Muscle layer of duodenum (tissue), 2 donors: ENCODE data around the gene P3H1.

Experiments
- H3K27ac ChIP-seq: one replicate; pipeline ENCODE4 v1.7.0; 2013; ENCODE audit warnings: mild to moderate bottlenecking, low read length
- H3K27me3 ChIP-seq: one replicate; pipeline ENCODE4 v1.7.0; 2013; ENCODE audit warnings: low read depth, mild to moderate bottlenecking, control low read depth, low read length
- H3K36me3 ChIP-seq, 2 donors: one replicate each; pipeline ENCODE4 v1.7.0; 2013; ENCODE audit warnings: low read length in 2 of 2, control low read depth in 1 of 2, mild to moderate bottlenecking in 1 of 2; ENCODE audit not compliant: insufficient read depth in 2 of 2, control insufficient read depth in 1 of 2
- H3K4me1 ChIP-seq, 2 donors: one replicate each; pipeline ENCODE4 v1.7.0; 2013; ENCODE audit warnings: low read length in 2 of 2, mild to moderate bottlenecking in 2 of 2, control low read depth in 1 of 2, moderate library complexity in 1 of 2; ENCODE audit not compliant: insufficient read depth in 2 of 2, control insufficient read depth in 1 of 2
- H3K4me3 ChIP-seq, 2 donors: one replicate each; pipeline ENCODE4 v1.7.0; 2013; ENCODE audit warnings: low read length in 2 of 2, low read depth in 1 of 2, mild to moderate bottlenecking in 1 of 2
- H3K9me3 ChIP-seq, 2 donors: one replicate each; pipeline ENCODE4 v1.7.0; 2013; ENCODE audit warnings: low read length in 2 of 2, control low read depth in 1 of 2, mild to moderate bottlenecking in 1 of 2; ENCODE audit not compliant: control insufficient read depth in 1 of 2
- donor health status: healthy.

P3H1 gene

DNA sequence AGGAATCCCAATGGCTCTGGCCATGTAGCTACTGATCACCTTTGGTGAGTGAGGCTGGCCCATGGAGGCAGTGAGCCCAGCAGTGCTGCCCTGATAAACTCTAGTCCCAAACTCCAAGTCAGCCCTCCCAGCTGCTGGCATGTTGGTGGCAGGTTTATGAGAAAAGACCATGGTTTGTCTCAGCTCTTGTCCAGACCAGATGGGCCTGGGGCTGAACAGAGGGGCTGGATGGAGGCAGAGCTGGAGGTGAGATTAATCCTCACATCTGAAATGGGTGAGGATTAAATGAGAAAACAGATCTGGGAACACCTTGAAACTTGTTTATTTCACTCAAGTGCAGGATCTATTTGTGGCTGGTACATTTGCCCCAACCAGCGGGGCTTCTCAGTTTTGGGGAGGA lies 21.2 kb upstream of the P3H1 start:
- Histone ChIP-seq H3K9me3 (no peaks in the 10 kb centered on the region), H3K27ac (no peak overlapping the region), H3K36me3 (no peaks in the 10 kb centered on the region), H3K4me3 (no peak overlapping the region), H3K4me1 (peaks cover 0 to 12% of the 10 kb centered on the region in 2 donors), H3K27me3 (no peaks in the 10 kb centered on the region)

- Histone ChIP-seq H3K27ac (no peak overlapping the region), H3K4me1 (peaks cover 0 to 12% of the 10 kb centered on the region in 2 donors), H3K36me3 (peaks cover 0 to under 1% of the 10 kb centered on the region in 2 donors), H3K27me3 (no peaks in the 10 kb centered on the region), H3K4me3 (no peak overlapping the region), H3K9me3 (no peaks in the 10 kb centered on the region)
Observed at GRCh38 chr1:42786097-42786496, 19.3 kb upstream of the P3H1 start.

DNA sequence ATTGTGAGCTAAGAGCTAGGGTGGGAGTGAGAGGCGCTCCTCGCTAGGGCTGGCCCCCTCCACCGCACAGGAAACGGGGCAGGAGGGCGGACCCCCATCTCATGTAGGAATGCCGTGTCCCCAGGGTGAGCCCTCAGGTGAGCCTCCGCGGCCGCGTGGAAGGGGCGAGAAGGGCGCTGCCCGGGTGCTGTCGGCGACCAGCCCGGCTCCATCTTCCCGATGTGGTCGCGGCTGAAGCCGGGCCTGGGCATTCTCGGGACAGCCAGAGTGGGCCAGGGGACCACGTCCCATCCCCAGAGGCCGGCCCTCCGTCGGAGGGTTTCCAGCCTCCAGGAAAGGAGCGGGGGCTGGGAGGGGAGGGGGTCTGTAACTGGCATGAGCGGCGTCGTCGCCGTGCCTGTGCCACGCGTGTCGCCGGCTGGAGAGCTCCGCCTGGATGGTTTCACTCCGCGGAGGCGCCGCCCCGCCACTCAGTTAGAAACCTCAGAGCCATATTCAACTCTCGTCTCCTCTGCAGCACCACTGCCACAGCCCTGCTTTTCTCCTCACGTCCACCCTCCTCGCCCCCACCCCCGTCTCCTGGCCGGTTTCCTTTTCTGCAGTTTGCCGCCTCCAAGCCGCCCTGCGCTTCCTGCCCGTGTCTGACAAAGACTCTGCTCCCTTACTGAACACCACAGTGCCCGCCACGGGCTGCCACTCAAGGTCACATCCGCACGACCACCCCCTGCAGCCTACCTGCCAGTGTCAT lies 18.3 kb upstream of the P3H1 start, which contains the start of gene TMEM269:
Gene TMEM269 (plus strand): TSS at position 46 of the 748 bp plus-strand sequence. CDS start 4,903 bp downstream, outside the sequence.
- H3K4me1 ChIP-seq: peaks cover 0 to 12% of the 10 kb centered on the region in 2 donors
- peak within 1 kb of the TSS; percentile 46 to 64 for H3K4me3 ChIP-seq
- peaks cover 0 to 9% of the 10 kb centered on the region in 2 donors for H3K36me3 ChIP-seq
- H3K9me3 ChIP-seq: no peaks in the 10 kb centered on the region
- no peak within 1 kb of the TSS for H3K27ac ChIP-seq
- H3K27me3 ChIP-seq: no peaks in the 10 kb centered on the region

GRCh38 chr1:42784547-42784945 lies 17.7 kb upstream of the P3H1 start:
- H3K36me3 ChIP-seq: peaks cover 0 to 13% of the 10 kb centered on the region in 2 donors
- H3K27me3 ChIP-seq: no peaks in the 10 kb centered on the region
- H3K4me1 ChIP-seq: peaks cover 0 to 12% of the 10 kb centered on the region in 2 donors
- no peaks in the 10 kb centered on the region for H3K9me3 ChIP-seq
- H3K4me3 ChIP-seq: peak overlapping the region in 1 of 2 donors; percentile 64
- H3K27ac ChIP-seq: no peak overlapping the region

GRCh38 chr1:42783092-42783491 lies 16.3 kb upstream of the P3H1 start:
- no peak overlapping the region for H3K4me3 ChIP-seq
- H3K4me1 ChIP-seq: peaks cover 0 to 12% of the 10 kb centered on the region in 2 donors
- H3K27me3 ChIP-seq: no peaks in the 10 kb centered on the region
- H3K9me3 ChIP-seq: no peaks in the 10 kb centered on the region
- H3K27ac ChIP-seq: no peak overlapping the region
- H3K36me3 ChIP-seq: peaks cover 0 to 18% of the 10 kb centered on the region in 2 donors

DNA sequence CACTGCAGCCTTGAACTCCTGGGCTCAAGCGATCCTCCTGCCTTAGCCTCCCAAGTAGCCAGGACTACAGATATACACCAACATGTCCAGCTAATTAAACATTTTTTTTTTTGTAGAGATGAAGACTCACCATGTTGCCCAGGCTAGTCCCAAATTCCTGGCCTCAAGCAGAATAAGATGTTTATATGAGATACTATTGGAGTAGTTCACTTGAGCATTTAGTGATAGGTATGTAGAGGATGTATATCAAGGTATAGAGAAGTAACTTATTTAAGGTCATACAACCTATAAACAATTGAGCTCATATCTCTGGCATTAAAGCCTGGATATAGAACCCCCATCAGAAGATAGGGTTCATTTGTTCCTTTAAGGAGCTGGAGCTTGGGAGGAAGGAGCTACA lies 13.3 kb upstream of the P3H1 start:
- Histone ChIP-seq H3K4me1 (peaks cover 0 to 5% of the 10 kb centered on the region in 2 donors), H3K4me3 (no peak overlapping the region), H3K36me3 (peaks cover 20 to 44% of the 10 kb centered on the region in 2 donors), H3K9me3 (no peaks in the 10 kb centered on the region), H3K27me3 (no peaks in the 10 kb centered on the region), H3K27ac (no peak overlapping the region)

DNA sequence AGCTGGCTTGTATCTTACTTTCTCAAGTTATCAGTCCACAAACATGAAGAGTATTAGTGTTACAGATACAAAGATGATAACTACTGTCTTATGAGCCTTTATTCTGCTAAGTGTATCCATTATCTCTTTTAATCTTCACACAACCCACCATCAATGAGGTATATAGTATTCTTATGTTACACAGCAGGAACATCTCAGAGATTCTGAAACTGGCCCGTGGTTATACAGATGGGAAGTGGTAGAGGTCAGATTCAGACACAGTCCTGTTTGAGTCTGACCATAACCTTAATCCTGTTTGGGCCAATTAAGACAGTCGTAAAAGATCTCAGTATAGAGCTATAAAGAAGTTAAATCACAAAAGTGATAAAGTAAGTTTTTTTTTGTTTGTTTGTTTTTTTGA lies 12.9 kb upstream of the P3H1 start:
- no peaks in the 10 kb centered on the region for H3K9me3 ChIP-seq
- H3K4me1 ChIP-seq: peaks cover 0 to under 1% of the 10 kb centered on the region in 2 donors
- H3K36me3 ChIP-seq: peaks cover 25 to 49% of the 10 kb centered on the region in 2 donors
- no peaks in the 10 kb centered on the region for H3K27me3 ChIP-seq
- H3K4me3 ChIP-seq: no peak overlapping the region
- no peak overlapping the region for H3K27ac ChIP-seq

GRCh38 chr1:42777852-42778251 lies 11.0 kb upstream of the P3H1 start:
- Histone ChIP-seq H3K9me3 (no peaks in the 10 kb centered on the region), H3K27me3 (no peaks in the 10 kb centered on the region), H3K36me3 (peaks cover 29 to 61% of the 10 kb centered on the region in 2 donors), H3K4me3 (no peak overlapping the region), H3K27ac (no peak overlapping the region), H3K4me1 (no peaks in the 10 kb centered on the region)

GRCh38 chr1:42776502-42776901 lies 9.7 kb upstream of the P3H1 start:
- Histone ChIP-seq H3K4me3 (no peak overlapping the region), H3K27ac (no peak overlapping the region), H3K27me3 (no peaks in the 10 kb centered on the region), H3K4me1 (peaks cover 0 to 3% of the 10 kb centered on the region in 2 donors), H3K9me3 (no peaks in the 10 kb centered on the region), H3K36me3 (peaks cover 29 to 61% of the 10 kb centered on the region in 2 donors)

- Histone ChIP-seq H3K27ac (no peak overlapping the region), H3K4me1 (peaks cover 0 to 3% of the 10 kb centered on the region in 2 donors), H3K9me3 (no peaks in the 10 kb centered on the region), H3K27me3 (no peaks in the 10 kb centered on the region), H3K36me3 (peaks cover 29 to 52% of the 10 kb centered on the region in 2 donors), H3K4me3 (no peak overlapping the region)
Observed at GRCh38 chr1:42774928-42775526, 8.2 kb upstream of the P3H1 start.

- Histone ChIP-seq H3K27me3 (no peaks in the 10 kb centered on the region), H3K4me3 (no peak overlapping the region), H3K27ac (no peak overlapping the region), H3K9me3 (no peaks in the 10 kb centered on the region), H3K36me3 (peaks cover 29 to 43% of the 10 kb centered on the region in 2 donors), H3K4me1 (peaks cover 4 to 8% of the 10 kb centered on the region in 2 donors)
Observed at GRCh38 chr1:42773420-42773819, 6.6 kb upstream of the P3H1 start.
